Adrenal gland (tissue), 12 donors: ENCODE results near the gene JARID2. TPM values are rescaled to one million over a fixed set of nuclear protein-coding genes. Genes with fewer than 3 reads are reported as not detected.

ENCODE experiments used
- DNase-seq, 7 donors: peaks; one replicate each; pipeline ENCODE4 v3.0.0-alpha.2; 2019 to 2020
- H3K27ac ChIP-seq, 5 donors: fragments of 200-600 bp; sonication (generic) in 4 of 5; 1 replicate in 3 of 5; 2 replicates in 2 of 5; pipeline versions ENCODE4 v1.5.1 to v1.8.0; 2016 to 2020; ENCODE audit warnings: mild to moderate bottlenecking in 1 of 5
- H3K27me3 ChIP-seq: fragments of 200-600 bp; 2 replicates; pipeline ENCODE4 v1.8.0; 2021
- H3K36me3 ChIP-seq, 2 donors: fragments of 200-600 bp; replicated peaks in 1 of 2; 1 replicate in 1 of 2; 2 replicates in 1 of 2; pipeline versions ENCODE4 v1.5.1 to v1.8.0; 2018 to 2022
- H3K4me1 ChIP-seq, 2 donors: fragments of 200-600 bp; replicated peaks in 1 of 2; 1 replicate in 1 of 2; 2 replicates in 1 of 2; pipeline versions ENCODE4 v1.5.1 to v1.8.0; 2018 to 2021
- H3K4me3 ChIP-seq, 4 donors: fragments of 200-600 bp; sonication (generic) in 3 of 4; one replicate each; pipeline ENCODE4 v1.5.1; 2016 to 2018
- H3K9me3 ChIP-seq, 3 donors: fragments of 200-600 bp; sonication (generic) in 1 of 3; replicated peaks in 1 of 3; 1 replicate in 2 of 3; 2 replicates in 1 of 3; pipeline versions ENCODE4 v1.5.1 to v1.8.0; 2016 to 2021
- POLR2A ChIP-seq, 2 donors: fragments of 450-650 bp; IDR thresholded peaks; one replicate each; pipeline ENCODE4 v1.6.1; 2017; ENCODE audit warnings: antibody characterized with exemption in 2 of 2, mild to moderate bottlenecking in 2 of 2, moderate library complexity in 1 of 2
- WGBS, 4 donors: extraction: QIAGEN DNeasy Blood & Tissue Kit in 2 of 4; methylation state at CpG; one replicate each; pipeline versions ENCODE4 v1.1.5 to v1.1.7; 2013 to 2017; 5-methylcytosine and 5-hydroxymethylcytosine counted together
- intact Hi-C, 2 donors: fragments of 100-400 bp; cut with DNase I; formaldehyde crosslinking; loops; one replicate each; pipeline versions ENCODE4 v1.14.1 to v1.15.0; 2022 to 2023
- polyA plus RNA-seq, 3 donors: library from polyadenylated mRNA; stranded (reverse); fragments of 200-250 nt in 2 of 3; fragments of 350-450 nt in 1 of 3; fragmentation: Illumina TruSeq in 1 of 3; extraction: RNeasy Lipid Tissue Mini Kit (QIAGEN cat#74804) in 1 of 3; gene quantifications; one replicate each; pipeline ENCODE4 v1.2.3, GENCODE V29; 2013 to 2014
- total RNA-seq, 9 donors: library from RNA; depleted of rRNA in 4 of 9; stranded (reverse); fragments of >200 nt in 4 of 9; fragments of 120-200 nt in 1 of 9; fragmentation: NEBNext Ultra II Directional in 1 of 9; extraction: Animal tissue kit (Norgen Biotek cat#: 25700) in 1 of 9; gene quantifications; one replicate each; pipeline versions ENCODE4 v1.1.0 to v1.2.4, GENCODE V29; 2013 to 2023
- TF ChIP-seq, protein P1 (sequence below), 6 experiments: fragments of 450-650 bp in 4 of 6; fragments of 200-600 bp in 2 of 6; sonication (generic) in 1 of 6; IDR thresholded peaks; 1 replicate in 5 of 6; 2 replicates in 1 of 6; pipeline versions ENCODE4 v1.5.1 to v1.8.0; 2016 to 2021; ENCODE audit warnings: antibody characterized with exemption in 6 of 6, mild to moderate bottlenecking in 2 of 6, moderate library complexity in 1 of 6
- donor health status: healthy with polysubstance abuse.
- donor health status: Bipolar disorder and iron deficiency.
- donor health status: DM: yes; HTN: yes; CAD: no.
- donor health status: DM: no; HTN: no; CAD: no.
- donor health status: DM: no; HTN: no; CAD: no.
- donor health status: DM: yes; HTN: yes; CAD: no.

The JARID2 gene
- total and polyA plus RNA-seq, 12 donors = 3.0 to 13.6 (median 8.2) TPM

- Histone ChIP-seq H3K27ac (no peak overlapping the region), H3K4me3 (no peak overlapping the region), H3K4me1 (peaks cover 0 to 16% of the 10 kb centered on the region in 2 donors), H3K36me3 (no peaks in the 10 kb centered on the region), H3K9me3 (no peaks in the 10 kb centered on the region), H3K27me3 (no peaks in the 10 kb centered on the region)
- intact Hi-C loops = no loop called here
- DNase-seq = no peak
- TF ChIP-seq, protein P1, sequence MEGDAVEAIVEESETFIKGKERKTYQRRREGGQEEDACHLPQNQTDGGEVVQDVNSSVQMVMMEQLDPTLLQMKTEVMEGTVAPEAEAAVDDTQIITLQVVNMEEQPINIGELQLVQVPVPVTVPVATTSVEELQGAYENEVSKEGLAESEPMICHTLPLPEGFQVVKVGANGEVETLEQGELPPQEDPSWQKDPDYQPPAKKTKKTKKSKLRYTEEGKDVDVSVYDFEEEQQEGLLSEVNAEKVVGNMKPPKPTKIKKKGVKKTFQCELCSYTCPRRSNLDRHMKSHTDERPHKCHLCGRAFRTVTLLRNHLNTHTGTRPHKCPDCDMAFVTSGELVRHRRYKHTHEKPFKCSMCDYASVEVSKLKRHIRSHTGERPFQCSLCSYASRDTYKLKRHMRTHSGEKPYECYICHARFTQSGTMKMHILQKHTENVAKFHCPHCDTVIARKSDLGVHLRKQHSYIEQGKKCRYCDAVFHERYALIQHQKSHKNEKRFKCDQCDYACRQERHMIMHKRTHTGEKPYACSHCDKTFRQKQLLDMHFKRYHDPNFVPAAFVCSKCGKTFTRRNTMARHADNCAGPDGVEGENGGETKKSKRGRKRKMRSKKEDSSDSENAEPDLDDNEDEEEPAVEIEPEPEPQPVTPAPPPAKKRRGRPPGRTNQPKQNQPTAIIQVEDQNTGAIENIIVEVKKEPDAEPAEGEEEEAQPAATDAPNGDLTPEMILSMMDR (IDR thresholded peaks at IDR 0.05) = no peak
- TF ChIP-seq POLR2A (IDR thresholded peaks at IDR 0.05) = no peak
- WGBS, 4 donors = 89 to 98% (median 97%) methylated on average over 2 of the region's 2 CpGs
These were observed 203.1 kb downstream of the JARID2 start for GRCh38 chr6:15449011-15449410.

DNA sequence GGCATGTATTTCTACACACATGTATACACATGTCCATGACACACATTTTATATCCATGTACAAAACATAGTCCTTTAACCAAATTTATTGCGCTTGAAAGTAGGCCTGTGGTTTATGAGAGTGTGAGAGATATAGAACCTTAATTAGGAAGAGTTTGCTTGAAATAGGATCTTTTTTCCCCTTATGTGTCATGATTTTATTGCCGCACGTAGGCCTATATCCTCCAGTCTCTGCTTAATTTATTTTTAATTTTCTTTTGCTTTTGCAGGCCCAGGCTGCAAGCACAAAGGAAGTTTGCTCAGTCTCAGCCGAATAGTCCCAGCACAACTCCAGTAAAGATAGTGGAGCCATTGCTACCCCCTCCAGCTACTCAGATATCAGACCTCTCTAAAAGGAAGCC lies 205.9 kb downstream of the JARID2 start:
- TF ChIP-seq, protein P1 (IDR thresholded peaks at IDR 0.05) = no peak
- no peak for TF ChIP-seq POLR2A (IDR thresholded peaks at IDR 0.05)
- no peak for DNase-seq
- Histone ChIP-seq H3K4me3 (no peak overlapping the region), H3K4me1 (peaks cover 0 to 6% of the 10 kb centered on the region in 2 donors), H3K27me3 (no peaks in the 10 kb centered on the region), H3K27ac (no peak overlapping the region), H3K36me3 (no peaks in the 10 kb centered on the region), H3K9me3 (no peaks in the 10 kb centered on the region)
- intact Hi-C loops = loop anchor here in 1 of 2 donors (10.0 kb wide), 1 partner anchor 377 kb away; no protein-coding TSS in a partner anchor
- WGBS, 4 donors = 88 to 94% (median 91%) methylated on average over 4 of the region's 4 CpGs

DNA sequence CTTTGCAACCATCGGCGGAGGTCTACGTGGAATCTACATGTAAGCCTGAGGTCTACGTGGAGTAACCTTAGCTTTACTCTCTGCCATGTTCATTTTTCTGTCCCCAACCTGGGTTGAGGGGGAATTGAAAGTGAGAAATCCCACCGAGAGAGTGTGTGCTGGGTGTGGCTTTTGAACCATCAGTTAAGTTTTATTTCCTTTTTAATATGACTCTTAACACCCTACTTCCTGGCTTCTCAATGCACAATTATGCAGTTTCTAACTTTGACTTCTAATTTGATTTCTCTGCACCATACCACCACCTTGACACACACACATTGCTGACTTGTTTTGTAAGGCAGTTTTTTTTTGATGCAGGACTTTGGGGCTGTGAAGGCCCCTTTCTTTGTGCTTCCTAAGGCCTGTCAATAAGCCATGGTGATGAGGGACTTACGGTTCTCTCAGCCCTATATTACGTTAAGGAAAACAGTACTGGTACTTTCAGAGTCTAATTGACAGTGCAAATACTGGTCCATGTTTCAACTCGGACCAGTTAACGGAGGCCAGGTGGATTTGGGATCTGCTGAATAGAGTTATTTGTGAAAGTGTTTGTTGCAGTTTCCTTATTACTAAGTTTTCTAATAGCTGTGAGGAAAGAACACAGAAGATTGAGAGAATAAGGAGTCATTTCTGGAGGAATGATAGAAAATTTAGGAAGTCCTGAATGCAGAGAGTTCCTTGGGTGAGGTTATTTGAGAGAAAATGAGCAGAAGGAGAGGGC lies 206.5 kb downstream of the JARID2 start:
- WGBS, 4 donors = 87 to 89% (median 87%) methylated on average over 9 of the region's 9 CpGs
- Histone ChIP-seq H3K9me3 (no peaks in the 10 kb centered on the region), H3K27me3 (no peaks in the 10 kb centered on the region), H3K4me3 (no peak overlapping the region), H3K36me3 (no peaks in the 10 kb centered on the region), H3K27ac (no peak overlapping the region), H3K4me1 (peaks cover 0 to 10% of the 10 kb centered on the region in 2 donors)
- TF ChIP-seq, protein P1 (IDR thresholded peaks at IDR 0.05) = no peak
- TF ChIP-seq POLR2A (IDR thresholded peaks at IDR 0.05) = no peak
- intact Hi-C loops = loop anchor here in 1 of 2 donors (10.0 kb wide), 1 partner anchor 378 kb away; no protein-coding TSS in a partner anchor
- DNase-seq = no peak

DNA sequence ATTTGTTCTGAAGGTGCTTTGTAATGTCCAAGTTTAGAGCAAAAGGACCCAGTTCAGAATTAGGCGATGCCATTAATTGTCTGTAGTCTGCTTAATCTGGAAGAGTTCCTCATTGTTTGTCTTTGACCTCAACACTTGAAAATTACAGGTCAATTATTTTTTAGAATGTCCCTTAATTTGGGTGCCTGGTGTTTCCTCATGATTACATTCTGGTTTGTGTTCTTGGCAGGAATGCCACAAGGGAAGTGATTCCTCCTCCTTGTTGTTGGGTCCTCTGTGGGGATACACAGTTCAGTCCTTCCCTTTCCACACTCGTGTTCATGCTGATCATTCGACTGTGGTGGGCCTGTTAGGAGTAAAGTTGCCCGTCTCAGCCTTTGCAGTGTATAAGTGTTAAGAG lies 207.3 kb downstream of the JARID2 start:
- intact Hi-C loops = loop anchor here in 1 of 2 donors (10.0 kb wide), 1 partner anchor 378 kb away; no protein-coding TSS in a partner anchor
- Histone ChIP-seq H3K27me3 (no peaks in the 10 kb centered on the region), H3K27ac (no peak overlapping the region), H3K9me3 (no peaks in the 10 kb centered on the region), H3K4me3 (no peak overlapping the region), H3K4me1 (peaks cover 0 to 10% of the 10 kb centered on the region in 2 donors), H3K36me3 (no peaks in the 10 kb centered on the region)
- WGBS, 4 donors = 74 to 80% (median 76%) methylated on average over 4 of the region's 4 CpGs
- DNase-seq = no peak
- no peak for TF ChIP-seq POLR2A (IDR thresholded peaks at IDR 0.05)
- TF ChIP-seq, protein P1 (IDR thresholded peaks at IDR 0.05) = no peak
